Measurements from ENCODE around the gene KLF2. TPM values are rescaled to one million over a fixed set of nuclear protein-coding genes. Genes with fewer than 3 reads are reported as not detected.
"Not testable (repeated sequence)": the region's sequence is repeated elsewhere in the genome, so short reads cannot be mapped to it uniquely, and the experiment has no call there.

Gene KLF2
- total RNA-seq, 6 experiments from 2014 or later, result 26.4 to 36.8 (median 32.4) TPM

DNA sequence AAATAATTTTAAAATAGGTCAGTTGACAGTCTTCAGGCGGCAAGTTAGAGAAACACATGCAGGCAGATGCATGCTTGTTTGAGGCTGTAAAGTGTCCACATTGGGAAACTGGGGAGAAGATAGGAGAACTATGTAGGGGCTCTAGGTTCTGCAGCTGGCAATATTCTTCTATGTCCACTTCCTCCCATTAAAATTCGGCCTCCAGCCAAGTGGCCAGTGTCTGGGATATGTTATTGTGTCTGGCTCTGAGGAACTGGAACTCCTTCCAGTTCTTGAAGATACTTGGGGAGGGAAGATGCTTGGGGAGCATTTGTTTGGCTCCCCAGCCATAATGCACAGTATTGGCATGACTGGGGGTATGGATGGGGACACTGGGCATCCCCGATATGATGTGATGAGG is 20.9 kb upstream of the KLF2 start:
- TF ChIP-seq, protein P1, sequence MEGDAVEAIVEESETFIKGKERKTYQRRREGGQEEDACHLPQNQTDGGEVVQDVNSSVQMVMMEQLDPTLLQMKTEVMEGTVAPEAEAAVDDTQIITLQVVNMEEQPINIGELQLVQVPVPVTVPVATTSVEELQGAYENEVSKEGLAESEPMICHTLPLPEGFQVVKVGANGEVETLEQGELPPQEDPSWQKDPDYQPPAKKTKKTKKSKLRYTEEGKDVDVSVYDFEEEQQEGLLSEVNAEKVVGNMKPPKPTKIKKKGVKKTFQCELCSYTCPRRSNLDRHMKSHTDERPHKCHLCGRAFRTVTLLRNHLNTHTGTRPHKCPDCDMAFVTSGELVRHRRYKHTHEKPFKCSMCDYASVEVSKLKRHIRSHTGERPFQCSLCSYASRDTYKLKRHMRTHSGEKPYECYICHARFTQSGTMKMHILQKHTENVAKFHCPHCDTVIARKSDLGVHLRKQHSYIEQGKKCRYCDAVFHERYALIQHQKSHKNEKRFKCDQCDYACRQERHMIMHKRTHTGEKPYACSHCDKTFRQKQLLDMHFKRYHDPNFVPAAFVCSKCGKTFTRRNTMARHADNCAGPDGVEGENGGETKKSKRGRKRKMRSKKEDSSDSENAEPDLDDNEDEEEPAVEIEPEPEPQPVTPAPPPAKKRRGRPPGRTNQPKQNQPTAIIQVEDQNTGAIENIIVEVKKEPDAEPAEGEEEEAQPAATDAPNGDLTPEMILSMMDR (IDR thresholded peaks at IDR 0.05), result no peak
- no peak for DNase-seq
- H3K27me3 Mint-ChIP-seq (ENCODE audit: insufficient read depth), result peaks cover 6% of the 10 kb centered on the region

DNA sequence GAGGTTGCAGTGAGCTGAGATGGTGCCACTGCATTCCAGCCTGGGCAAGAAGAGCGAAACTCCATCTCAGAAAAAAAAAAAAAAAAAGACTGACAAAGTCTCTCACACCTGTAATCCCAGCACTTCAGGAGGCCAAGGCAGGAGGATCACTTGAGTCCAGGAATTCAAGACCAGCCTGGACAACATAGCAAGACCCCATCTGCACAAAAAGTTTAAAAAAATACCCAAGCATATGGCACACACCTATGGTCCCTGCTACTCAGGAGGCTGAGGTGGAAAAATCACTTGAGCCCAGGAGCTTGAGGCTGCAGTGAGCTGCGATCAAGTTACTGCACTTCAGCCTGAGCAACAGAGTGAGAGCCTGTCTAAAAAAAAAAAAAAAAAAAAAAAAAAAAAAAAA is 20.1 kb upstream of the KLF2 start:
- DNase-seq; H3K9me3 Mint-ChIP-seq; H3K36me3 Mint-ChIP-seq (ENCODE audit: low read depth); H3K4me3 Mint-ChIP-seq; H3K27me3 Mint-ChIP-seq (ENCODE audit: insufficient read depth); H3K4me1 Mint-ChIP-seq (ENCODE audit: low read depth); H3K27ac Mint-ChIP-seq: not testable (repeated sequence)

More for the DNA sequence above, 20.9 kb upstream of the KLF2 start:
- no peaks in the 10 kb centered on the region for H3K36me3 Mint-ChIP-seq (ENCODE audit: low read depth)
- H3K4me3 Mint-ChIP-seq, result no peak overlapping the region
- no peaks in the 10 kb centered on the region for H3K9me3 Mint-ChIP-seq
- no peak overlapping the region for H3K27ac Mint-ChIP-seq
- H3K4me1 Mint-ChIP-seq (ENCODE audit: low read depth), result peaks cover 6% of the 10 kb centered on the region

DNA sequence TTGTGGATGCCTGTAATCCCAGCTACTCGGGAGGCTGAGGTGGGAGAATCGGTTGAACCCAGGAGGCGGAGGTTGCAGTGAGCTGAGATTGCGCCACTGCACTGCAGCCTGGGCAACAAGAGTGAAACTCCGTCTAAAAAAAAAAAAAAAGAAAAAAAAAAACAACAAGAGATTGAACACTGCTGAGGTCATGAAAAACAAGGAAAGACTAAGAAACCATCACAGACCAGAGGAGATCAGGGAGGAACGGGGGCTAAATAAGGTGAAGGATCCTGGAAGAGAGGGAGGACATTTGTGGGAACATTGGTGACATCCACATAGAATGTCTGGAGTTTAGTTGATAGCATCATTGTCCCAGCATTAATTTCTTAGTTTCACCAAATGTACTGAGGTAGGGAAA is 19.6 kb upstream of the KLF2 start:
- H3K4me3 Mint-ChIP-seq, result not testable (repeated sequence)

DNA sequence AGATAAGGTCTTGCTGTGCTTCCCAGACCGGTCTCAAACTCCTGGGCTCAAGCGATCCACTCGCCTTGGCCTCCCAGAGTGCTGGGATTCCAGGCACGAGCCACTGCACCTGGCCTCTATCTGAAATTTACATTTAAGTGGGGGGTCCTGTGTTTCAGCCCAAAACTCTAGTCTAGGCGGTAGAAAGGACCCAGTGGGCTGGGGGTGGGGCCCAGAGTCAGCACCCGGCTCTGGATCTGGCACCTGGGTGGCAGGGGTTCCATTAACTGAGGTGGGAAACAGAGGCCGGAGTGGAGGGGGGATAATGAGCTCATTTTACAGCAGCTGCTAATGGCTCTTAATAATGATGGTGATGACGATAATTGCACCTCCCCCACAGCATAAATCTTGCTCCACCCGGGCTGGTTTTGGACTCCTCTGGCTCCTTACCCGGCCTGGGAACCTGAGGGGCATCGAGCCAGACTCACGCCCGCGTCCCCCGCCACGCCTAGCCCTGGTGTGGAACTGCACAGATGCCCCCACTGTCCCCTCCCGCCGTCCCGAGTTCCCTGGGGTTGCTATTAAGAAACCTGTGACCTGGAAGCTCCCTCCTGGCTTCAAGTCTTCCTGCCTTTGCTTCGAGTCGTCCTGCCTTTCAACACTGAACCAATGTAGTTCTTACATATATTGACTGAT is 17.8 kb upstream of the KLF2 start:
- no peak overlapping the region for H3K4me3 Mint-ChIP-seq
- peaks cover 5% of the 10 kb centered on the region for H3K4me1 Mint-ChIP-seq (ENCODE audit: low read depth)
- DNase-seq, result no peak
- no peaks in the 10 kb centered on the region for H3K9me3 Mint-ChIP-seq
- no peaks in the 10 kb centered on the region for H3K36me3 Mint-ChIP-seq (ENCODE audit: low read depth)
- no peak overlapping the region for H3K27ac Mint-ChIP-seq
- TF ChIP-seq, protein P1 (IDR thresholded peaks at IDR 0.05), result no peak
- peaks cover 6% of the 10 kb centered on the region for H3K27me3 Mint-ChIP-seq (ENCODE audit: insufficient read depth)

More for the DNA sequence above, 19.6 kb upstream of the KLF2 start:
- not testable (repeated sequence) for DNase-seq; H3K4me1 Mint-ChIP-seq (ENCODE audit: low read depth); H3K9me3 Mint-ChIP-seq; H3K27ac Mint-ChIP-seq; H3K27me3 Mint-ChIP-seq (ENCODE audit: insufficient read depth); H3K36me3 Mint-ChIP-seq (ENCODE audit: low read depth)

DNA sequence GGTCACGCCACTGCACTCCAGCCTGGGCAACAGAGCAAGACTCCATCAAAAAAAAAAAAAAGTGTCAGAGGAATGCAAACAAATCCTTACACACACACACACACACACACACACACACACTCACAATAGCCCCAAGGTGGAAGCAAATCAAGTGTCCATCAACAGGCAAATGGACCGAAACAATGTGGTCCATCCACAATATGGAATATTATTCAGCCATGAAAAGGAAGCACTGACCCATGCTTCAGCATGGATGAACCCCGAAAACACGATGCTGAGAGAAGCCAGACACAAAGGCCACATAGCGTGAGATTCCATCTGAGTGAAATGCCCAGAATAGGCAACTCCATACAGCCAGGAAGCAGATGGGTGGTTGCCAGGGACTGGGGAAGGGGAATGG is 16.5 kb upstream of the KLF2 start:
- Mint-ChIP-seq H3K36me3 (ENCODE audit: low read depth) (no peaks in the 10 kb centered on the region), H3K27me3 (ENCODE audit: insufficient read depth) (peaks cover 8% of the 10 kb centered on the region), H3K9me3 (no peaks in the 10 kb centered on the region), H3K4me1 (ENCODE audit: low read depth) (peaks cover 2% of the 10 kb centered on the region; the same call in 1 of the 2 replicates), H3K4me3 (no peak overlapping the region), H3K27ac (no peak overlapping the region)
- TF ChIP-seq, protein P1 (IDR thresholded peaks at IDR 0.05), result no peak
- DNase-seq, result no peak

DNA sequence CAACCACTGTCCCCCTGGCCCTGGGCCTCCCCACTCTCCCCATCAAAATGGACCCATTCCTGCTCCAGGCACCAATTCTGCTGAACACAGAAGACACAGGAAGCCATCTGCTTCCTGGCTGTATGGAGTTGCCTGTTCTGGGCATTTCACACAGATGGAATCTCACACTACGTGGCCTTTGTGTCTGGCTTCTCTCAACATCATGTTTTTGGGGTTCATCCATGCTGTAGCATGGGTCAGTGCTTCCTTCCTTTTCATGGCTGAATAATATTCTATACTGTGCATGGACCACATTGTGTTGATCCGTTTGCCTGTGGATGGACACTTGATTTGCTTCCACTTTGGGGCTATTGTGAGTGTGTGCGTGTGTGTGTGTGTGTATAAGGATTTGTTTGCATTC is 15.0 kb upstream of the KLF2 start:
- no peak overlapping the region for H3K4me3 Mint-ChIP-seq

More for the DNA sequence above, 15.0 kb upstream of the KLF2 start:
- no peaks in the 10 kb centered on the region for H3K36me3 Mint-ChIP-seq (ENCODE audit: low read depth)
- H3K9me3 Mint-ChIP-seq, result no peaks in the 10 kb centered on the region
- DNase-seq, result no peak
- H3K27ac Mint-ChIP-seq, result no peak overlapping the region
- peaks cover 4% of the 10 kb centered on the region for H3K27me3 Mint-ChIP-seq (ENCODE audit: insufficient read depth)
- peaks cover 5% of the 10 kb centered on the region; the same call in 1 of the 2 replicates for H3K4me1 Mint-ChIP-seq (ENCODE audit: low read depth)
- TF ChIP-seq, protein P1 (IDR thresholded peaks at IDR 0.05), result no peak
